HEK293 (cell line): Measurements from ENCODE around the gene ZNF816.

Experiments
- CTCF ChIA-PET: fragments of 350-600 bp; formaldehyde crosslinking; extraction: SDS; loops from one replicate; lab custom pipeline; 2021; ENCODE audit warnings: antibody characterized with exemption; lab: Yijun Ruan, JAX
- POLR2A ChIA-PET: fragments of 300-600 bp; formaldehyde crosslinking; extraction: SDS; loops from one replicate; lab custom pipeline; 2020; ENCODE audit warnings: antibody characterized with exemption, inconsistent platforms; lab: Yijun Ruan, JAX
- H3K27ac ChIP-seq: fragments of 200-500 bp; sonication (Bioruptor generic); 2 replicates; pipeline ENCODE4 v1.5.1; 2014; ENCODE audit warnings: low read depth, low read length, control low read depth, inconsistent platforms; ENCODE audit errors: extremely low read depth
- H3K36me3 ChIP-seq, 2 experiments: fragments of 200-500 bp in 1 of 2; sonication (Bioruptor generic) in 1 of 2; 1 replicate in 1 of 2; 2 replicates in 1 of 2; pipeline ENCODE4 v1.5.1; 2014 to 2017; ENCODE audit warnings: inconsistent platforms in 2 of 2, low read length in 2 of 2; ENCODE audit not compliant: control insufficient read depth in 2 of 2, insufficient read depth in 1 of 2
- H3K4me1 ChIP-seq: fragments of 200-500 bp; sonication (Bioruptor generic); 2 replicates; pipeline ENCODE4 v1.5.1; 2014; ENCODE audit warnings: mild to moderate bottlenecking, low read length, inconsistent platforms; ENCODE audit not compliant: control insufficient read depth, insufficient read depth
- H3K4me3 ChIP-seq: 2 replicates; pipeline ENCODE4 v1.5.1; 2011; ENCODE audit warnings: low read depth, mild to moderate bottlenecking, control low read depth, low read length, moderate library complexity
- H3K9me3 ChIP-seq: fragments of 200-500 bp; sonication (Bioruptor generic); 2 replicates; pipeline ENCODE4 v1.5.1; 2014; ENCODE audit warnings: low read depth, low read length, inconsistent platforms; ENCODE audit not compliant: control insufficient read depth, insufficient read depth
- FEZF1 ChIP-seq: fragments of 450-650 bp; formaldehyde crosslinking; IDR thresholded peaks from 2 replicates; pipeline ENCODE4 v1.5.1; 2016; ENCODE audit warnings: missing biosample characterization, missing genetic modification characterization
- INSM2 ChIP-seq: fragments of 450-650 bp; formaldehyde crosslinking; IDR thresholded peaks from 2 replicates; pipeline ENCODE4 v1.5.1; 2016; ENCODE audit warnings: missing biosample characterization, missing genetic modification characterization
- KLF9 ChIP-seq: fragments of 450-650 bp; formaldehyde crosslinking; IDR thresholded peaks from 2 replicates; pipeline ENCODE4 v1.5.1; 2016; ENCODE audit warnings: missing biosample characterization, missing genetic modification characterization, low read depth
- PRDM10 ChIP-seq: fragments of 450-650 bp; formaldehyde crosslinking; IDR thresholded peaks from 2 replicates; pipeline ENCODE4 v1.5.1; 2016; ENCODE audit warnings: missing biosample characterization, missing genetic modification characterization
- SALL2 ChIP-seq: fragments of 450-650 bp; formaldehyde crosslinking; IDR thresholded peaks from 2 replicates; pipeline ENCODE4 v1.5.0; 2017; ENCODE audit warnings: missing biosample characterization, mild to moderate bottlenecking, missing genetic modification characterization, borderline replicate concordance
- SP7 ChIP-seq: fragments of 450-650 bp; formaldehyde crosslinking; IDR thresholded peaks from 2 replicates; pipeline ENCODE4 v1.5.1; 2016; ENCODE audit warnings: missing biosample characterization, missing genetic modification characterization
- TCF7L2 ChIP-seq: IDR thresholded peaks from 2 replicates; pipeline ENCODE4 v1.6.1; 2011; ENCODE audit warnings: low read depth, mild to moderate bottlenecking, inconsistent platforms, low read length, moderate library complexity, borderline replicate concordance
- YY1 ChIP-seq: fragments of 450-650 bp; formaldehyde crosslinking; IDR thresholded peaks from 2 replicates; pipeline ENCODE4 v1.5.1; 2018; ENCODE audit warnings: missing biosample characterization, missing genetic modification characterization
- ZBTB11 ChIP-seq: fragments of 450-650 bp; formaldehyde crosslinking; conservative IDR thresholded peaks from 2 replicates; pipeline ENCODE4 v1.5.1; 2016; ENCODE audit warnings: low read depth, missing biosample characterization, missing genetic modification characterization
- ZBTB48 ChIP-seq: fragments of 450-650 bp; formaldehyde crosslinking; IDR thresholded peaks from 2 replicates; pipeline ENCODE4 v1.5.1; 2016; ENCODE audit warnings: missing biosample characterization, missing genetic modification characterization
- ZNF10 ChIP-seq: fragments of 450-650 bp; formaldehyde crosslinking; IDR thresholded peaks from 2 replicates; pipeline ENCODE4 v1.5.1; 2017; ENCODE audit warnings: missing biosample characterization, missing genetic modification characterization
- ZNF132 ChIP-seq: fragments of 450-650 bp; formaldehyde crosslinking; IDR thresholded peaks from 2 replicates; pipeline ENCODE4 v1.5.1; 2017; ENCODE audit warnings: missing biosample characterization, missing genetic modification characterization, borderline replicate concordance
- ZNF214 ChIP-seq: fragments of 450-650 bp; formaldehyde crosslinking; IDR thresholded peaks from 2 replicates; pipeline ENCODE4 v1.5.1; 2017; ENCODE audit warnings: missing biosample characterization, mild to moderate bottlenecking, missing genetic modification characterization, borderline replicate concordance
- ZNF24 ChIP-seq: fragments of 450-650 bp; formaldehyde crosslinking; IDR thresholded peaks from 2 replicates; pipeline ENCODE4 v1.5.1; 2016; ENCODE audit warnings: missing biosample characterization, missing genetic modification characterization
- ZNF26 ChIP-seq: fragments of 450-650 bp; formaldehyde crosslinking; IDR thresholded peaks from 2 replicates; pipeline ENCODE4 v1.5.1; 2016; ENCODE audit warnings: missing biosample characterization, missing genetic modification characterization
- ZNF354C ChIP-seq: fragments of 450-650 bp; formaldehyde crosslinking; IDR thresholded peaks from 2 replicates; pipeline ENCODE4 v1.5.1; 2016; ENCODE audit warnings: missing biosample characterization, missing genetic modification characterization, low read depth, borderline replicate concordance
- ZNF423 ChIP-seq: fragments of 450-650 bp; formaldehyde crosslinking; IDR thresholded peaks from 2 replicates; pipeline ENCODE4 v1.5.1; 2016; ENCODE audit warnings: missing biosample characterization, missing genetic modification characterization
- ZNF510 ChIP-seq: fragments of 450-650 bp; formaldehyde crosslinking; IDR thresholded peaks from 2 replicates; pipeline ENCODE4 v1.5.1; 2018; ENCODE audit warnings: mild to moderate bottlenecking, missing genetic modification characterization, missing biosample characterization; ENCODE audit not compliant: insufficient replicate concordance
- ZNF513 ChIP-seq: fragments of 450-650 bp; IDR thresholded peaks from 2 replicates; pipeline ENCODE4 v1.5.1; 2018; ENCODE audit warnings: missing biosample characterization, missing genetic modification characterization
- ZNF529 ChIP-seq: fragments of 450-650 bp; formaldehyde crosslinking; IDR thresholded peaks from 2 replicates; pipeline ENCODE4 v1.5.1; 2017; ENCODE audit warnings: missing genetic modification characterization, missing biosample characterization; ENCODE audit not compliant: insufficient replicate concordance
- ZNF629 ChIP-seq: fragments of 450-650 bp; formaldehyde crosslinking; IDR thresholded peaks from 2 replicates; pipeline ENCODE4 v1.5.1; 2017; ENCODE audit warnings: missing biosample characterization, missing genetic modification characterization
- ZNF677 ChIP-seq: fragments of 450-650 bp; IDR thresholded peaks from 2 replicates; pipeline ENCODE4 v1.5.0; 2018; ENCODE audit warnings: missing biosample characterization, mild to moderate bottlenecking, missing genetic modification characterization, moderate library complexity
- ZNF692 ChIP-seq: fragments of 450-650 bp; formaldehyde crosslinking; IDR thresholded peaks from 2 replicates; pipeline ENCODE4 v1.5.1; 2016; ENCODE audit warnings: missing biosample characterization, missing genetic modification characterization

The ZNF816 gene

GRCh38 chr19:53012006-53012405 lies 49.3 kb upstream of the ZNF816 start:
- Histone ChIP-seq H3K27ac (no peak overlapping the region), H3K4me1 (no peaks in the 10 kb centered on the region), H3K4me3 (no peak overlapping the region), H3K9me3 (no peaks in the 10 kb centered on the region; the same call in none of the 2 replicates), H3K36me3 (no peaks in the 10 kb centered on the region)
- POLR2A ChIA-PET, result no interaction called here
- TF ChIP-seq ZNF423, result no peak
- TF ChIP-seq ZBTB48 (tag by site-specific recombination), result no peak
- TF ChIP-seq FEZF1, result no peak
- TF ChIP-seq KLF9 (tag by site-specific recombination), result no peak
- no peak for TF ChIP-seq YY1 (tag by site-specific recombination)
- TF ChIP-seq INSM2, result no peak
- no peak for TF ChIP-seq SALL2 (tag by site-specific recombination)
- TF ChIP-seq ZNF513 (tag by site-specific recombination), result no peak
- TF ChIP-seq ZBTB11 (tag by site-specific recombination), result no peak
- TF ChIP-seq ZNF10 (tag by site-specific recombination), result no peak
- TF ChIP-seq SP7 (tag by site-specific recombination), result no peak
- TF ChIP-seq ZNF214 (tag by site-specific recombination), result no peak
- TF ChIP-seq ZNF510 (tag by site-specific recombination), result no peak
- no peak for TF ChIP-seq TCF7L2
- TF ChIP-seq ZNF529, result no peak
- no peak for TF ChIP-seq ZNF354C
- no peak for TF ChIP-seq ZNF677
- TF ChIP-seq ZNF24 (tag by site-specific recombination), result no peak
- TF ChIP-seq ZNF692 (tag by site-specific recombination), result no peak
- CTCF ChIA-PET, result no interaction called here

GRCh38 chr19:53010494-53010893 lies 47.8 kb upstream of the ZNF816 start:
- Histone ChIP-seq H3K4me3 (no peak overlapping the region), H3K27ac (no peak overlapping the region), H3K4me1 (no peaks in the 10 kb centered on the region), H3K36me3 (no peaks in the 10 kb centered on the region), H3K9me3 (no peaks in the 10 kb centered on the region; the same call in 1 of the 2 replicates)
- ChIA-PET CTCF (no interaction called here), POLR2A (interaction anchor here (0.5 kb wide), 1 partner anchor 324 kb away, joined by 3 read pairs; no protein-coding TSS in a partner anchor)
- TF ChIP-seq ZNF629 (tag by site-specific recombination) (no peak), PRDM10 (tag by site-specific recombination) (no peak), ZNF132 (tag by site-specific recombination) (no peak), ZNF26 (tag by site-specific recombination) (no peak)
